NCI-H146 (cell line): ENCODE results near the gene MYH13.
A peak's percentile ranks its signal among the peaks of the same experiment; 100 is the strongest.

Experiments
- DNase-seq: peaks from one replicate; lab custom pipeline; 2025; lab: John Stamatoyannopoulos, UW

The MYH13 gene

DNA sequence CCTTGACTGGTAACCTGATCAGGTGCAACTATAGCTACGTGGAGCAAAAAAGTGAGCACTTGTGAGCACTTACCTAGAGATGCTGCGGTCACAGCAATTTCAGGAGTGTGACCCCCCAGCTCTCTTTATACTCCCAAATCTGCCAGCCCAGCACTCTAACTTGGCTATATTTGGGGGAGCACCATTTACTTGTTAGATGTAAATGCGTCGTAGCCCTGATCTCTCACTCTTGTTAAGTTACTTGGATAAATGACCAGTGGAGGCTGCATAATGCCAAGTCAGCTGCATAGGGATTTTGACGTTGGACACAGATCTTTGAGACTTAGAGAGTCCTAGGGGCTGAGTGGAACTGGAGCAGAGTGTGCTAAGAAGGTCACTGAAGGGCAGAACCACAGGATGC, at the start of gene MYH13:
MYH13 (minus strand) TSS at position 101 of the 400 bp plus-strand sequence. CDS start 8,476 bp downstream, outside the sequence.
- no peak for DNase-seq

DNA sequence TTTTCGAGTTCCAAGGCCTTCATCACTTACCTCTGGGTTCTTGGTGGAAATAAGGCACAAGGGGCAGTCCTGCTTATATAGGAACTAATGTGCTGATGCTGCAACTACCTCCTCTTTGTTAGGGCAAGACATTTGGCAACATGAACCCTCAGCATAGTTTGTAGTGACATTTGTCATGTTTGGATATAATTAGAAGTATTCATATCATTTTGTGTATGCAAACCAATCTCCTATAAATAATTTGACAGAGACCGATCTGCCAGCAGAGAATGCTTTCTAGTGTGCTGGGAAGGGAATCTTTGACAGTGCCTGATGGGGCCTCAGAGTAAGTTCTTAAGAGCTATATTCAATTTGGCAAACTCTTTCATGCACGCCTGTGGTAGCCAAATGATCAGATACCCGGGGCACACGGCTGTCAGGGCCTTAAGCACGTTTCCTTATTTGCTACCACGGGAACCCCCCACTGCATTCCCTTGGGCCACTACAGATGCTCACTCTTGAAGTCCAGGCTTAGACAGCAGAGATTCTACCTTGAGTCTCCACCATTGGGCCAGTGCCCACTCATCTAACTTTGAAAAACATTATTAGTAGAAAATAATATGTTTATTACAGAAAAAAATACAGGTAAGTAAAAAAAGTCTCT, 49.2 kb upstream of the MYH13 start, which contains the start of gene MYH8:
MYH8 (minus strand) TSS at position 51 of the 643 bp plus-strand sequence. CDS start 1,723 bp downstream, outside the sequence.
- no peak for DNase-seq

DNA sequence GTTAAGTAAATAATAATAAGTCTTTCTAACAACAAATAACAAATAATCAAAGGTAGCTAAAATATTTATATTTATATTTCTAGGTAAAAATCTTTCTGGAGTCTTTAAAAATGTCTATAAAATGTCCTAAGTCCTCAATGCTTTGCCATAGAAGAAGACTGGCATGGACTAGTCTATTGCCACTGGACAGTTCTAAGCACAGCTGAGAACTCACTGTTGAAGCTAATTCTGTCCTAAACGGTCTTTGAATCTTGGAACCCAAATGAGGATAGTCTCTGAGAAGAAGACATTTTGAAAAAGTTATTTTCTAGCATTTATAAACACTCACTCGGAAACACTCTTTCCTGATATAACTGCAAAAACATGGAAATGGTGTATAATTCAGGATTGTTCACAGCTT, 48.4 kb upstream of the MYH13 start:
- DNase-seq, result no peak

DNA sequence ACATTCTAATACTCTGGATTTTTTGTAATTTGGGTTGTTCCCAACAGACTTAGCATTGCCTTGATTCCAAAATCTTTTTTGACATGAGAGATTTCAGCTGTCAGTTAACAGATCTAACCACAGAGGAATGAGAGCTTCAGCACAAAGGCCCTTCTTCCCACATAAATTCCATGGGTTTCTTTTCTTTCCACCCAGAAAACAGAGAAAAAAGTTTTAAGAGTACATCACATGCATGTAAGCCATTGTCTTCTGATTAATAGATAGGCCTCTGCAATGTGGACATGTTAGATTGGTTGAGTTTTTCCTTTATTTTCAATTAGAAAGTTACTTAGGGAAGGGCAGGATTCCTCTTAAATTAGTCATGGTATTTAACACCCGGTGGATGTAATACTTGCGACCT, 48.0 kb upstream of the MYH13 start:
- no peak for DNase-seq

DNA sequence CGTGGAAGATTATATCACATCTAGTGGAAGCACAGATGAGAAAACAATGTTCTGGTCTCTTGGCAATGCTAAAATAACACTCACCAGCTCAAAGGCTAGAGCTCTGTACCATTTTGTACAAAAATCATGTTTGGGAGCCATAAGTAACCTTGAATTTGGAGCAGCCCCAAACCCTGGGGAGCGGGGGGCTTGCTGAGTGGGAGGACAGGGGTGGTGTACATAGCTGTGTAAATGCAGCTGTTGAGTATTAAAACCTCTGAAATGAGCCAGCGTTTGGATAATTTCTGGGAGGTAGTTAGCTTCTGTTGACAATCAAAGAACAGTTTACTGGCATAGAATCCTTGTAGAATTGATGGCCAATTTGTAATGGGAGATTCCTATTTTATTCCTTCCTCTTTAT, 44.6 kb upstream of the MYH13 start:
- DNase-seq, result no peak

DNA sequence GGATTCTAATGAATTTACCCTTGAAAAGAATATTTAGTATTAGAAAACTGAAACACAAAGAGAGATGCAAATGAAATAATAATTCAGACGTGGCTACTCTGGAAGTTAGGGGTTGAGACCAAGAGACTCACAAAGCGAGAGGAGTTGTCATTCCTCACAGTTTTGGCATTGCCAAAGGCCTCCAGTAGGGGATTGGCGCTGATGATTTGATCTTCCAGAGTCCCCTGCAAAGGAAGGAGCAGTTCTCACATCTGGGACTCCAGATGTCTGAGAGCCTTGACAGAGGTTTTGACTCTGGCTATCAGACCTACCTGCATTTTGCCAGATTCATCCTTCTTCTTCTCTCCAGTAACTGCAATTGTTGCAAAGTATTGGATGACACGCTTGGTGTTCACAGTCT, 42.4 kb upstream of the MYH13 start:
- DNase-seq, result no peak

DNA sequence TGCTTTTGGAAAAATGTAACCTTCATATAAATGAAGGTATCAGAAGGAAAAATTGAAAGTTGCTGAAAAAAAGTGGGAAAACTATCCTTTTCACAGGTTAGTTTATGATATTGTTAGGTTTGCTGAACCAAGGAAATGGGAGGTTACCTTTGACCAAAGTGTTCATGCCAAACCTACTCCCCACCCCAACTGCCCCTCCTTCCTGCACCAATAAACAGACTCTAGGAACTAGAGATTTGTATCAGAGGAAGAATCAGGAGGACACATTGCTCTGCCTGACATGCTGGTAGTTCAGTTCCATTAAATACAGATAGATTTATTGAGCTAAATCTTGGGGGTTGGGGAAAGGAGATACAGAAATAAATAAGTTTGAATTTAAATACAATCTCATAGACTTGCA, 30.8 kb upstream of the MYH13 start:
- no peak for DNase-seq

DNA sequence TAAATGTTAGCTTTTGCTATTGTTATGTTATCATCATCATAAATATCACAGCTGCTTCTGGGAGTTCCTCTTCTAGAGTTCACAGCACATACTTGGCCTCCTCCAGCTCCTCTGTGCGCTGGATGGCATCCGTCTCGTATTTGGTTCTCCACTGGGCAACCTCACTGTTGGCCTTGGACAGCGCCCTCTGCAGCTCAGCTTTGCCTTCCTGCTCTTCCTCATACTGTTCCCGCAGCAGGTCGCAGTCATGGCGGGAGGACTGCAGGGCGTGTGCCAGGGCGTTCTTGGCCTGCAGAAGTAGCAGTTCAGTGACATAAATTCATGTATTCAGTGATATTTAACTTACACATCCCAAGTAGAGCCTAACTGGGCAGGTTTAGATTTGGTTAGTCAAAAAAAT, 25.5 kb upstream of the MYH13 start:
- DNase-seq, result no peak

DNA sequence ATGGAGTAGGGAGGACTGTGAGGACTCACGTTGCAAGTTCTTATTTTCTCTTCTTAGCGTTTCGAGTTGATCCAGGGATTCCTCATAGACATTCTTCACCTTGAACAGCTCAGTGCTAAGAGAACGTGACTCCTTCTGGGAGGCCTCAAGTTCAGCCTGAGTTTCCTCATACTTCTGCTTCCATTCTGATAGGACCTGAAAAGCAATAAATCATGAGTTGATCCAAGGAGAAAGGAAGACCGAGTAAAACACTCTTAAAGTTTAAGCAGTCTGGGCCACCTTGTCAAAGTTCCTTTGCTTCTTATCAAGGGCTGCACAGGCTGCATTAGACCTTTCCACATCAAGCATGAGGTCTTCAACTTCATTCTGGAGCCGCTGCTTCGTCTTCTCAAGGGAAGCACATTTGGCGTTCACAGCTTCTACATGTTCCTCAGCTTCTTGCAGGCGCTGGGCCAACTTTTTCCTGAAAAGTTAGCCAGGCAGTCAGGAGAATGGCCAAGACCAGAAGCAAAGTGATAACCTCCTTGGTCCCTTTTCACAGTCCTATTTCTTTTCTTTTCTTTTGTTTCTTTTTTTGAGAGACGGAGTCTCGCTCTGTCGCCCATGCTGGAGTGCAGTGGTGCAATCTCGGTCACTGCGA, 23.8 kb upstream of the MYH13 start:
- DNase-seq, result no peak

DNA sequence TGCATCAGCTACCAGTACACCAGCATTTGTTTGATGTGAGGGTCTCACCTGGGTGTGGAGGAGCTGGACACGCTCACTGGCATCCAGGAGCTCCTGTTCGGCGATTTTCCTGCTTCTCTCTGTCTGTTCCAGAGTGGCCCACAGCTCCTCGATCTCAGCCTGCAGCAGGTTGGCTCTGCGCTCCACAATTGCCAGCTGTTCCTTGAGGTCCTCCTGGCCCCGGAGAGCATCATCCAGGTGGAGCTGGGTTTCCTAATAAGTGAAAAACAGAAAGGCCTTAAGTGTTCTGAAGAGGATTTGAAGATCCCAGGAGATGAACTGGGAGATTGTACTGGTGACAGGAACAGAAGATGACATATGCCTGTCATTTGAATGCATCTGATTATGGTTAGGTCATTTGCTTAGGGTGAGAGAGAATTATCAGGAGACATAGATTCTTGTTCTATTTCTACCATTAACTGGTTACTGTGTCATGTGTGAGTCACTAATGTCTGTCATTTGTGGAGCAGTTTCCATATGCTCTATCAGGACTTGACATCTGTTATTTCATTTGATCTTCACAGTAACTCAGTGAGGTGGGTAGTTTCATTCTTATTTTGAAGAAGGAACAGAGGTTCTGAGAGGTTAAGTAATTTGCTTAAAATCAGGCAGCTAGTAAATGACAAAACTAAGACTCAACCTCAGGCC, 21.5 kb upstream of the MYH13 start:
- DNase-seq, result no peak

DNA sequence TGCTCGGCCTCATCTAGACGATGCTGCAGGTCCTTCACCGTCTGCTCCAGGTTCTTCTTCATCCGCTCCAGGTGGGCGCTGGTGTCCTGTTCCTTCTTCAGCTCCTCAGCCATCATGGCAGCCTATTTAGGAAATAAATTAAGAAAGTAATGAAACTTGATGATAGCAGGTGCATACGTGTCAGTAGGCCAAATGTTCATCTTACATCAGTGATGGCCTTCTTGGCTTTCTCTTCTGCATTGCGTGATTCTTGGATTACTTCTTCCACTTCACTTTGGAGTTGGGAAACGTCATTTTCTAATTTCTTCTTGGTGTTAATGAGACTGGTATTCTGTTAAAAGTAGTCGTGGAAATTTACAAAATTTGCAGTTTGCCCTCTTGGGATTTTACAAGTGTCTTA, 20.1 kb upstream of the MYH13 start:
- no peak for DNase-seq

DNA sequence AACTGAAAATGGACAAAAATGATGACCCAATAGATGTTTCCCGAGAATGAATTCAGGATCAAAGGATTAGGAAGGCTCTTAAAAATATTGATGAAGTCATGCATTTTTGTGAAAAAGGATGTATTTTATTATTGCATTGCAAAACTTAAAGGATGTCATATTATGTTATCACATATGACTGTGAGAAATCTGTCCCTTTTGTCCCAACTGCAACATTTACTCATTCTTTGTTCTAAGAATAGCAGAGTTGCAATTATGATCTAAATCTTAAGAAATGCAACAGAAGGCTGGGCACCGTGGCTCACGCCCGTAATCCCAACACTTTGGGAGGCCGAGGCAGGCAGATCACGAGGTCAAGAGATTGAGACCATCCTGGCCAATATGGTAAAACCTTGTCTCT, 13.1 kb upstream of the MYH13 start:
- no peak for DNase-seq

DNA sequence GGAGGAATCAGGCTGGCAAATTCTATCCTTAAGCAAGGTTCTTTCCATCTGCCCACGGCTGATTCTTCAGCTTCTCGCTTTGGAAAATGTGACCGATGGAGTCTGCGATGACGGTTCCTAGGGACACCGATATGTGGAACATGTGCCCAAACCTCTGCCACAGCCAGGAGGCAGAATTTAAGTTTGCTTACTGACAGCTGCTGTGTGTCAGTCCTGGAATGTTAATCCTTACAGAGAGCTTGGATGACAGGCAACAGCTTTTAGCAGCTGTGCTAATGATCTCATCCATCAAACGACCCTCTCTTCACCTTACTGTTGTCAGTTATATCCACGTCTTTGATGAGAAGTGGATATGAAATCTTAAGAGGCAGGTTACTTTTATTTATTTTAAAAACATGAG, 11.4 kb upstream of the MYH13 start:
- DNase-seq, result no peak

DNA sequence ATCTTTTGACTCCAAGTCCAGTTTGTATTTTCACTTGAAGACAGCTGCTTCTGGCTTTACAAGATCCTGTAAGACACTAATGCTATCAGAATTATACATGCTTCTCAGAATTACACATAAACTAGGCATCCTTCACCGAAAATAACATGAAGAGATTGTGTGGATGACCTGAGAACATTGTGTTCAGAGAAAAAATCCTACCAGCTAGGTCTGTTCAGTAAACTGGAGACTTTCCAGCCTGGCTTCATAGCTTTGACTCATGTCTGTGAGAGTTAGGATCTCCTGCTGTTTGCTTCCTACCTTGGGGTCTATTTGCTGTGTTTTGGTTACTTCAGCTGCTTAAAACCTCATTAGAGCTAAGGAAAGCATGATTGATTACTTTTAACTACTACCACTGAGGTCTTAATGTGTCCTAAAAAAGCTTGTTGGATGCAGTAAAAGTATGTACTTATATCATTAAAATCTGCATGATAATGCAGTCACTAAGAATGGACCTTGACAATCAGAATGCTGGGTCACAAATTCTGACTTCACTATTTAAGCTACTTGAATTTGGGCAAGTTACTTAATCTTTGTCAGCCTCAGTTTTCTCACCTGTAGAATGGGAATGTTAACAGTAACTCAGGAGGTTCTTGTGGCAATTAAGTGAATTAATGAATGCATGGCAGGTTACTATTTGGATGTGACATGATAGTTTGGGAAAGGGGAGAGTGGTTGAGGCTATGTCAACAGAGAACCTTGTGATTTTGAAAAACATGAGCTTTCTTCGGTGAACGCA, 8.0 kb upstream of the MYH13 start:
- no peak for DNase-seq

DNA sequence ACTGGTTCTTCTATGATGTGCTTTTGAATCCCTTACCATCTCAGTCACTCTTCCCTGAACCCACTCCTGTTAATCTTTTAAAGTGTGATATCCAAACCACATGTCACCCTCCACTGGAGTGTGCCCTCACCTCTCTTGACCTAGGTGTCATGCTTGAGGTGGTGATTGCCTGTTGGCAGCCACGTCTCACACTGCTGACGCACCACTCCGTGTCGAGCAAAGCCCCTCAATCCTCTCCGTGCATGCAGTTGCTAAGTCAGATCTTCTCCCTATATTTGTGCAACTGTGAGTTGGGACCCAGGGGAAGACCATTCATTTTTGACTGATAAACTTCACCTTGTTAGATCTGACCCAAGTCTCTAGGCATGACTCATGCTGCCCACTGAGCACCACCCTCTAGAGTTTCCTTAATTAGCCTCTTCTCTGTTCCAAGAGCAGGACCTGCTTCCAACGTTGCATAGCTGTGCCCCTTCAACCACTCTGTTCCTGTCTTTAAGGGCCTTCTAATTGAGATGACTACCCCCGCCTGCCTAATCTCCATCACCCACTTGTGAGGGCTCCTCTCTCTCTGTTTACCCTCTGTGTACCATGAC, 2.7 kb downstream of the MYH13 start:
- no peak for DNase-seq

DNA sequence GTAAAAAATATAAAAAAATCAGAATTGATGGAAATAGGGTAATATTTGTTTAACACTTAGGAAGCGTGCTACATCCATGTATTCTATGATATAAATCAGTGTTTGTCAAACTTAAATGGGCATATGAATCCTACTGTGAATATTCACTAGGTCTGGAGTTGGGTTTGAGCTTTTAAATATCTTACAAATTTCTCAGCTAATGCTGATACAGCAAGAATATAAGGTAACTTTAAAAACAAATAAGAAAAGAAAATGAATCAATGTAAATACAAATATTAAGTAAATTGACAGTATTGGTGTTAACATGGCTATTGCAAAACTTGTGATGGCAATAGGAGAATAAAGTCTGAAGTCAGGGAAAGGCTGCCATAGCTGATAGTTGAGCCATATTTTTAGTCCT, 3.6 kb downstream of the MYH13 start:
- DNase-seq, result no peak

DNA sequence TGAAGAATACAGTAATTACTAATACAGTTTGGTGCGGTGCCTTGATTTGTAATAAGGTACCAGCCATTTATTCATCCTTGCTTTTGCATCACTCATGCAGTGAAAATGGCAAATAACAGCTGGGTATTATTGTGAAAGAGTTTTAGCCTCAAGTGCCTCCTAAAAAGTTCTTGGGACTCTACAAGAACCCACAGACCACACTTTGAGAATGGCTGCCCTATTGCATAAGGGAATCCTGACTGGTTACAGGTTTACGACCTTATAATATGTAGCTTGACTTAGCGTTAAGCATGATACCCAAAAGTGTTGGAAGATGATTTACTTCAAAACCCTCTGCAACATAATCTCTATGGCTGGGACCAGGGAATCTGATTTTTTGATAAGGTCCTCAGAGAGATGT, 4.2 kb downstream of the MYH13 start:
- DNase-seq, result no peak

DNA sequence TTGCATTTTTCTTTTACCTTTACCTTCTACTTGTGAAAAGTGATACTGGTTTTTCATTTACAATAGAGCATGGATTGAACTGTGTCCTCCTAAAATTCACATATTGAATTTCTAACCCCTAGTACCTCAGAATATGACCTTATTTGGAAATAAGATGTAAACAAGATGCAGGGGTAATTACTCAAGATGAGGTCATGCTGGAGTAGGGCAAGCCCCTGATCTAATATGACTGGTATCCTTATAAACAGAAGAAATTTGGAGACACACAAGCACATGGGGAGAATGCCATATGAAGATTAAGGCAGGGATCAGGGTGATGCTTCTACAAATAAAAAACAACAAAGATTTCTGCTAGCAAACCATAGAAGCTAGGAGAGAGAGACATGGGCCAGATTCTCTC, 12.2 kb downstream of the MYH13 start:
- DNase-seq, result no peak

DNA sequence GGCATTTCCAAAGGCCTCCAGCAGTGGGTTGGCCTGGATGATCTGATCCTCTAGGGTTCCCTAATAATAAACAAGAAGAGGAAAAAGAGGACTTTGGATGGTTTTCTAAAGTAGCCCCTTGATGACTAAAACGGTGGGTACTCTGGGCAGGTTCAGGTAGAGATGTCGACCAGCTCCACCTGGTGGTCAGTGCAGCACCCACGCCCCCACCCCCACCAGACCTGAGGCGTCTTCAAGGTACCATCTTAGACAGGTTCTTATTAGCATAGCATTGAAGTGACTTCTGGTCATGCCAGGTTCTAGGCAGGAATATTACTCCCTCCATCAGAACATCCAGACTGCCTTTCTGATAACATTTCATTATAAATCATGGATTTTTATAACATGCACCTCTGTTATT, 15.0 kb downstream of the MYH13 start:
- peak; percentile 1 for DNase-seq

DNA sequence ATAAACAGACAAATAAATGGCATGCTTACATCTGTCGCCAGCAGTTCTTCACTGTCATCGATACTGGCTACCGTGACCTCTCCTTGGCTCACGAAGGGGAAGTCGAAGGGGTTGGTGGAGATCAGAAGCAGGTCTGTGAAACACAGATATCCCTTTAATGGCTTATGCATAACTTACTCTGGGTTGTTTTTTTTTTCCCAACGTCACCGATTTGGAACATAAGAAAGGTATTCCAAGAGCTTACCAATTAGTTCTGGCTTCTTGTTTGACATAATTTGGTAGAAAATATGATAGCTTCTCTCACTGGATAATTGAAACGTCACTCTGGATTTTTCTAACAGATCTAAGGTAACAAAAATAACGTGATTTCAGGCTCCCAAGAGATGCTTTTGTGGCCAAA, 18.2 kb downstream of the MYH13 start:
- no peak for DNase-seq

DNA sequence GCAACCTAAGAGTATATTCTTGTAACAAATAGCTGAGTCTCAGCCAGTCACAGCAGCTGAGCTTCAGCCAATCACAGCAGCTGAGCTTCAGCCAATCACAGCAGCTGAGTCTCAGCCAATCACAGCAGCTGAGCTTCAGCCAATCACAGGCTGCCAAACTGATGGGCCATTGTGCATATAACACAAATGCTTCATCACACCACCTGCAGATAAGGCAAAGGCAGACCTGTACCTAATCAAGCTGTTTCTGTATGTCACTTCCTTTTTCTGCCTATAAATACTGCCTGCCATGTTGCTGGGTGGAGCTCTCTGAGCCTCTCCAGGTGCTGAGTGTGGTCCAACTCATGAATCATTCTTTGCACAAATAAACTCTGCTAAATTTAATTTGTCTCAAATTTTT, 19.9 kb downstream of the MYH13 start:
- no peak for DNase-seq

DNA sequence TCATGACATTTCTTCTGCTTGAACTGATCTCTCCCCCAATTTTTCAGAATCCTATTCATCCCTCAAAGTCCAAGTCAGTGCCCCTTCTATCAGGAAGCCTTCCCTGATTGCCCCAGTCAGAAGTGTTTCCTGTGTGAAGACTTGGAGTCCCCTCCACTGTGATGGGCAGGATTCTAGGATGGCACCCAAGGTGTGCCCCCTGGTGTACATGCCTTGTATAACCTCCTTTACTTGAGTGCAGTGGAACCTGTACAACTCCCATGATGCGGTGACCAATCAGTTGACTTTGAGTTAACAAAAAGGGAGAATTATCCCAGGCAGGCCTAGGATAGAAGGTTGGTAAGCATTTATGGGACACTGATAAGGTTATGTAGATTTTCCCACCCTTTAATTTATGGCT, 23.4 kb downstream of the MYH13 start:
- DNase-seq, result no peak
